MM.1S (cell line): ENCODE measurements around the gene PLD1.

ENCODE experiments used
- DNase-seq: peaks from one replicate; pipeline ENCODE4 v3.0.0-alpha.2; 2015
- H2AFZ ChIP-seq: fragments of 300-600 bp; sonication (generic); 2 replicates; pipeline ENCODE4 v1.6.0; 2016; ENCODE audit warnings: antibody characterized with exemption, low read length
- H3F3A ChIP-seq: fragments of 300-600 bp; sonication (generic); 2 replicates; pipeline ENCODE4 v1.6.1; 2016; ENCODE audit warnings: mild to moderate bottlenecking, antibody characterized with exemption, low read length, moderate library complexity, mixed read lengths; ENCODE audit not compliant: insufficient read depth
- H3K27ac ChIP-seq: fragments of 300-600 bp; sonication (generic); 2 replicates; pipeline ENCODE4 v1.5.1; 2016; ENCODE audit warnings: mild to moderate bottlenecking, low read length
- H3K27me3 ChIP-seq: fragments of 300-600 bp; sonication (generic); replicated peaks from 2 replicates; pipeline ENCODE4 v1.6.0; 2016; ENCODE audit warnings: low read length; ENCODE audit not compliant: insufficient read depth
- H3K36me3 ChIP-seq: fragments of 300-600 bp; sonication (generic); replicated peaks from 2 replicates; pipeline ENCODE4 v1.6.1; 2016; ENCODE audit warnings: mild to moderate bottlenecking, low read length, mixed read lengths; ENCODE audit not compliant: insufficient read depth
- H3K4me1 ChIP-seq: fragments of 300-600 bp; sonication (generic); 2 replicates; pipeline ENCODE4 v1.6.1; 2016; ENCODE audit warnings: low read length, mixed read lengths
- H3K4me2 ChIP-seq: fragments of 300-600 bp; sonication (generic); 2 replicates; pipeline ENCODE4 v1.6.0; 2016; ENCODE audit warnings: low read depth, low read length
- H3K4me3 ChIP-seq: fragments of 300-600 bp; sonication (generic); 2 replicates; pipeline ENCODE4 v1.5.1; 2016; ENCODE audit warnings: low read length, mixed read lengths
- H3K79me2 ChIP-seq: fragments of 300-600 bp; sonication (generic); 2 replicates; pipeline ENCODE4 v1.6.1; 2016; ENCODE audit warnings: mixed run types, low read length, mixed read lengths
- H3K9ac ChIP-seq: fragments of 300-600 bp; sonication (generic); 2 replicates; pipeline ENCODE4 v1.6.1; 2016; ENCODE audit warnings: low read length, mixed read lengths
- H3K9me2 ChIP-seq: fragments of 300-600 bp; sonication (generic); replicated peaks from 2 replicates; pipeline ENCODE4 v1.6.1; 2016; ENCODE audit warnings: mild to moderate bottlenecking, low read length, mixed read lengths; ENCODE audit not compliant: insufficient read depth
- H3K9me3 ChIP-seq: fragments of 300-600 bp; sonication (generic); replicated peaks from 2 replicates; pipeline ENCODE4 v1.6.1; 2016; ENCODE audit warnings: mild to moderate bottlenecking, low read length, mixed read lengths; ENCODE audit not compliant: insufficient read depth
- H4K20me1 ChIP-seq: fragments of 300-600 bp; sonication (generic); 2 replicates; pipeline ENCODE4 v1.6.1; 2016; ENCODE audit warnings: mild to moderate bottlenecking, low read length, moderate library complexity, mixed read lengths; ENCODE audit not compliant: insufficient read depth
- EZH2 ChIP-seq: fragments of 300-600 bp; sonication (generic); optimal IDR thresholded peaks from 2 replicates; pipeline ENCODE3; 2017; ENCODE audit warnings: low read depth, mild to moderate bottlenecking, antibody characterized with exemption, low read length, mixed read lengths
- EZH2phosphoT487 ChIP-seq: fragments of 300-600 bp; sonication (generic); IDR thresholded peaks from 2 replicates; pipeline ENCODE4 v1.6.1; 2018; ENCODE audit warnings: antibody characterized with exemption, low read length
- TF ChIP-seq, protein P1 (sequence below): fragments of 300-600 bp; sonication (generic); IDR thresholded peaks from 2 replicates; pipeline ENCODE4 v1.5.1; 2016; ENCODE audit warnings: antibody characterized with exemption, low read length, mixed read lengths

The PLD1 gene

GRCh38 chr3:171620825-171621434, 189.4 kb downstream of the PLD1 start:
- H3K4me2 ChIP-seq = no peak overlapping the region
- H3F3A ChIP-seq = 0 out of 2 replicates have a peak, but pooled peaks cover 3% of the 10 kb centered on the region
- H3K4me1 ChIP-seq = peaks cover 3% of the 10 kb centered on the region; the same call in 1 of the 2 replicates
- H2AFZ ChIP-seq = no peak overlapping the region
- no peaks in the 10 kb centered on the region for H3K9me2 ChIP-seq
- no peak overlapping the region for H3K27ac ChIP-seq
- H4K20me1 ChIP-seq = no peaks in the 10 kb centered on the region
- H3K9ac ChIP-seq = no peak overlapping the region
- H3K27me3 ChIP-seq = no peaks in the 10 kb centered on the region
- no peak for DNase-seq
- no peaks in the 10 kb centered on the region for H3K79me2 ChIP-seq
- H3K36me3 ChIP-seq = no peaks in the 10 kb centered on the region
- TF ChIP-seq EZH2 = no peak
- TF ChIP-seq, protein P1, sequence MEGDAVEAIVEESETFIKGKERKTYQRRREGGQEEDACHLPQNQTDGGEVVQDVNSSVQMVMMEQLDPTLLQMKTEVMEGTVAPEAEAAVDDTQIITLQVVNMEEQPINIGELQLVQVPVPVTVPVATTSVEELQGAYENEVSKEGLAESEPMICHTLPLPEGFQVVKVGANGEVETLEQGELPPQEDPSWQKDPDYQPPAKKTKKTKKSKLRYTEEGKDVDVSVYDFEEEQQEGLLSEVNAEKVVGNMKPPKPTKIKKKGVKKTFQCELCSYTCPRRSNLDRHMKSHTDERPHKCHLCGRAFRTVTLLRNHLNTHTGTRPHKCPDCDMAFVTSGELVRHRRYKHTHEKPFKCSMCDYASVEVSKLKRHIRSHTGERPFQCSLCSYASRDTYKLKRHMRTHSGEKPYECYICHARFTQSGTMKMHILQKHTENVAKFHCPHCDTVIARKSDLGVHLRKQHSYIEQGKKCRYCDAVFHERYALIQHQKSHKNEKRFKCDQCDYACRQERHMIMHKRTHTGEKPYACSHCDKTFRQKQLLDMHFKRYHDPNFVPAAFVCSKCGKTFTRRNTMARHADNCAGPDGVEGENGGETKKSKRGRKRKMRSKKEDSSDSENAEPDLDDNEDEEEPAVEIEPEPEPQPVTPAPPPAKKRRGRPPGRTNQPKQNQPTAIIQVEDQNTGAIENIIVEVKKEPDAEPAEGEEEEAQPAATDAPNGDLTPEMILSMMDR = no peak
- TF ChIP-seq EZH2phosphoT487 = no peak
- H3K9me3 ChIP-seq = no peaks in the 10 kb centered on the region
- no peak overlapping the region for H3K4me3 ChIP-seq

GRCh38 chr3:171616798-171617197, 193.5 kb downstream of the PLD1 start:
- H3K4me2 ChIP-seq = no peak overlapping the region
- H3K27me3 ChIP-seq = no peaks in the 10 kb centered on the region
- H3K4me1 ChIP-seq = no peaks in the 10 kb centered on the region
- no peak overlapping the region for H2AFZ ChIP-seq
- H3K9me3 ChIP-seq = no peaks in the 10 kb centered on the region
- H3K36me3 ChIP-seq = no peaks in the 10 kb centered on the region
- no peak for DNase-seq
- H3K9me2 ChIP-seq = no peaks in the 10 kb centered on the region
- no peaks in the 10 kb centered on the region for H3K79me2 ChIP-seq
- no peaks in the 10 kb centered on the region for H4K20me1 ChIP-seq
- H3K27ac ChIP-seq = no peak overlapping the region
- no peaks in the 10 kb centered on the region for H3F3A ChIP-seq
- H3K9ac ChIP-seq = no peak overlapping the region
- TF ChIP-seq, protein P1 = no peak
- TF ChIP-seq EZH2 = no peak
- TF ChIP-seq EZH2phosphoT487 = no peak
- H3K4me3 ChIP-seq = no peak overlapping the region

- no peaks in the 10 kb centered on the region for H3K36me3 ChIP-seq
- H3K4me1 ChIP-seq = no peaks in the 10 kb centered on the region
- H3K79me2 ChIP-seq = no peaks in the 10 kb centered on the region
- H3K27ac ChIP-seq = no peak overlapping the region
- H3K9ac ChIP-seq = no peak overlapping the region
- no peaks in the 10 kb centered on the region for H3F3A ChIP-seq
- no peaks in the 10 kb centered on the region for H3K9me3 ChIP-seq
- H3K4me3 ChIP-seq = no peak overlapping the region
- H3K9me2 ChIP-seq = no peaks in the 10 kb centered on the region
- no peak for TF ChIP-seq EZH2
- no peak for TF ChIP-seq EZH2phosphoT487
- TF ChIP-seq, protein P1 = no peak
- no peak overlapping the region for H2AFZ ChIP-seq
- no peak overlapping the region for H3K4me2 ChIP-seq
- no peaks in the 10 kb centered on the region for H4K20me1 ChIP-seq
- no peak for DNase-seq
- H3K27me3 ChIP-seq = no peaks in the 10 kb centered on the region
These were observed 194.6 kb downstream of the PLD1 start for GRCh38 chr3:171615686-171616085.
